ENCODE data around the gene NOSTRIN.

Gene NOSTRIN

DNA sequence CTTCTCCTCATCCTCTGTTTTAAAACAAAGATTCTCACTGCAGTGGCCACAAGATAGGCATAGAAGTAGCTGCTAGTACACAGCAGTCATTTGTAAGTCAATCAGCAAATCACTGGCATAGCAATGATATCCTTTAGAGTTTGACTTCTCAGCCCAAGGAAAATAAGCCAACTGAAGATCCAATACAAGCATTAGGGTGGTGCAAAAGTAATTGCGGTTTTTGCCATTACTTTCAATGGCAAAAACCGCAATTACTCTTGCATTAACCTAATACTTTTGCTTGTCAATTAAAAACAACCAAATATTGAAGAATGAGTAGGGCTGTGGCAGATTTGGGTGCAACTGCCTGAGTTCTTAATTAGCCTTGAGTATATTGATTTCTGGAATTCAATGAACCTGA lies 101.5 kb downstream of the NOSTRIN start:
- no peak overlapping the region for H3K4me3 ChIP-seq (ENCODE audit: low read length)
- H3K27me3 ChIP-seq (ENCODE audit: control insufficient read depth, insufficient read depth, low read length): no peaks in the 10 kb centered on the region
- no peak overlapping the region for H3K27ac ChIP-seq (ENCODE audit: low read depth, low read length)
- no peaks in the 10 kb centered on the region for H3K4me1 ChIP-seq (ENCODE audit: control insufficient read depth, insufficient read depth, low read length)
- H3K9ac ChIP-seq (ENCODE audit: low read length): no peak overlapping the region
- H3K36me3 ChIP-seq (ENCODE audit: control insufficient read depth, insufficient read depth, low read length): no peaks in the 10 kb centered on the region

DNA sequence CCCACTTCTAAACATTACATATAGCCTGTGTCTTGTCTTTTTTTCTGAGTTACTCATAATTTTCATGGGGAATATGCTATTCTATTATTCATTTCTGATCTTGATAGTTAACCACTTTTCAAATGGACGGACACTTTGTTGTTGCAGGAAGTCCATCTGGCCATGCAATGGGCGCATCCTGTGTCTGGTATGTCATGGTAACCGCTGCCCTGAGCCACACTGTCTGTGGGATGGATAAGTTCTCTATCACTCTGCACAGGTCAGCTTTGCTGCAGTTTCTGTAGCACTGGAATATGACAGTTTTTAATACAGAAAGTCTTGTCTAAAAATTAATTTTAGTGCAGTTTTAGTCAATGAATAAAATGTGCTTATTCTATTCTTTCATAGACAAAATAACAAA lies 101.9 kb downstream of the NOSTRIN start:
- H3K4me3 ChIP-seq (ENCODE audit: low read length): no peak overlapping the region
- no peaks in the 10 kb centered on the region for H3K36me3 ChIP-seq (ENCODE audit: control insufficient read depth, insufficient read depth, low read length)
- no peaks in the 10 kb centered on the region for H3K27me3 ChIP-seq (ENCODE audit: control insufficient read depth, insufficient read depth, low read length)
- H3K9ac ChIP-seq (ENCODE audit: low read length): no peak overlapping the region
- no peak overlapping the region for H3K27ac ChIP-seq (ENCODE audit: low read depth, low read length)
- H3K4me1 ChIP-seq (ENCODE audit: control insufficient read depth, insufficient read depth, low read length): no peaks in the 10 kb centered on the region

DNA sequence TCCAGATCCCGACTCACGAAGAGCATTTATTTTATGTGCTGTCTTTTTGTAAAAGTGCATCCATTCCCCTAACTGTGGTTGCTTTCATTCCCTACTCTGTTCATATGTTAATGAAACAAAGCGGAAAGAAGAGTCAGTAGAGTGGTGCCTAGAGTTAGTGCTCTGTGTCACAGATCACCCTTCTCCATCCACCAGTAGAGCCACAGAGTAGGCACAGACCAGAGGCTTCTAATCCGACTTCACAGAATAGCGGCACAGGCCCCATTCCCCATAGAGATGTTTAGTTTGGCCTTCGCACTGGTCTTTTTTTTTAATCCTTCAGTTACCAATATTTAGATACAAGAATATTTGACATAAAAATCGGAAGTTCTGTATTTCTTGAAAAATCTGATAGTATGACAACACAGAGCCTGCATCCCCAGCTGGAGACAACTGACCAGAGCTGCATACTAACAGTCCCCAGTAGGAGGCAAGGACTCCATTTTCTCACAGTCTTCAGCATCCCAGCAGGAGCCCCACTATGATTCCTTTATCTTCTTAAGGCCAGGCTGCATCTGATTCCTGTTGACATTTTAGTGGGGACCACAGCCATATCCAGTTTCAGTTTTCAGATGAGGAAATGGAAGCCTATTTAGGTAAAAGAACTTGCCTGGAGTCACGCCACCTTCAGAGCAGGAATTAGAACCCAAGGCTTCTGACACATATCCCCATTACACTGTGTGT lies 105.7 kb downstream of the NOSTRIN start:
- H3K36me3 ChIP-seq (ENCODE audit: control insufficient read depth, insufficient read depth, low read length): no peaks in the 10 kb centered on the region
- H3K27me3 ChIP-seq (ENCODE audit: control insufficient read depth, insufficient read depth, low read length): no peaks in the 10 kb centered on the region
- H3K27ac ChIP-seq (ENCODE audit: low read depth, low read length): no peak overlapping the region
- H3K9ac ChIP-seq (ENCODE audit: low read length): no peak overlapping the region
- no peaks in the 10 kb centered on the region for H3K4me1 ChIP-seq (ENCODE audit: control insufficient read depth, insufficient read depth, low read length)
- H3K4me3 ChIP-seq (ENCODE audit: low read length): no peak overlapping the region

DNA sequence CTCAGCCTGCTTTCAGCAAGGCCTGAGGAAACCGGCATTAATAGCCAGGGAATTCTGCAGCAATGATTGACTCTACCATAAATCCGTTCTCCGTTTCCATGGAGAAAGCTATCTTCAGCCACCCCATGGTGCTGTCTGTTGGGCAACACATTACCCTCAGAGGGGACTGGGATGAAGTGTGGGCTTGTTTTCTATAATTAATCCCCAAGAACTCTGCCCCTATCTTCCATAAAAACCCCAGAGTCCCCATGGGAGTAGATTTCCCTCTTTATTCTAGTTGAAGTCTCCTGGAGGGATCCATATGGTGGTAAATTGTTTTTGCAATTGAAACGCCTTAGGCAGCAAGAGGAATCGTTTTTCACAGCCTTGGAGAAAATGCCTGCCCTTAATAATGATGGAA lies 107.9 kb downstream of the NOSTRIN start:
- Histone ChIP-seq H3K27me3 (ENCODE audit: control insufficient read depth, insufficient read depth, low read length) (no peaks in the 10 kb centered on the region), H3K4me3 (ENCODE audit: low read length) (no peak overlapping the region)

DNA sequence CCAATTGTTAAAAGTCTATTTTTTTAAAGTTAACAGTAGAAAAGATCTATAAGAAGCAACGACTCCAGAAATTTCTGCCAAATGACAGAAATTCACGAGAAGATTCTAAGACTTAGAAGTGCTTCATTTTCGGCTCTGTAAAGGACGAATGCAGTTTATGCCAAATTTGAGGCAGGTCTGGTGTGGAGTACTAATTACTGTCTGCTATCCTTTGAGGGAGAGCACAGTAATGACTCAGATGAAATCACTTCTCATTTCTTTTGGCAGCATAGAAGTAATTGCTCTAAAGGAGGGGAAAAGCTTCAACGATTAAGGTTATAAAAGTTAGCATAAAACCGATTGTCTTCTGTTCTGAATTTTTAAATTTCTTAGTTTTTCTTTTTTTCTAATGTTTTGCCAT lies 110.0 kb downstream of the NOSTRIN start:
- Histone ChIP-seq H3K9ac (ENCODE audit: low read length) (no peak overlapping the region), H3K4me3 (ENCODE audit: low read length) (no peak overlapping the region), H3K4me1 (ENCODE audit: control insufficient read depth, insufficient read depth, low read length) (no peaks in the 10 kb centered on the region), H3K27me3 (ENCODE audit: control insufficient read depth, insufficient read depth, low read length) (no peaks in the 10 kb centered on the region), H3K36me3 (ENCODE audit: control insufficient read depth, insufficient read depth, low read length) (no peaks in the 10 kb centered on the region), H3K27ac (ENCODE audit: low read depth, low read length) (no peak overlapping the region)

More for the DNA sequence above, 107.9 kb downstream of the NOSTRIN start:
- Histone ChIP-seq H3K36me3 (ENCODE audit: control insufficient read depth, insufficient read depth, low read length) (no peaks in the 10 kb centered on the region), H3K27ac (ENCODE audit: low read depth, low read length) (no peak overlapping the region), H3K9ac (ENCODE audit: low read length) (no peak overlapping the region), H3K4me1 (ENCODE audit: control insufficient read depth, insufficient read depth, low read length) (no peaks in the 10 kb centered on the region)

DNA sequence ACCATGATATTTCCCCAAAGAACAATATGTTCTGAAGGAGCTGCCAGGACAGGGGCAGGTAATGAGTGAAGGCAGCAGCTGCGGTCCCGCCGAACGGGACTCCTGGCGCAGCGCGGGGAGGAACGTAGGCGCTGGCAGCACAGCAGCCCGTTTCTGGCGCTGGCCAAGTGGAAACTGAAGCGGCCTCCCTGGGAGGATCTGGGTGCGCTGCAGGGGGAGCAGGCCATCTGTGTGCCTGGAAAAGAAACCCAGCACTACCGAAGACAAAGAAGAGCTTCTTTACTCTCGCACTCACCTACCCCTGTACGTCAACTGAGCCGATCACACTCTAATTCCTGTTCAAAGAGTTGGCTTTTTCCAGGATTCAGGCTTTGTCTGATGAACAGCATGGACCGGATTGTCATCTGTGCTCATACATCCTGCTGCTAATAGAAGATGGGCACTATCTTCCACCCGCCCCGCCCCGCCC lies 110.5 kb downstream of the NOSTRIN start:
- no peak overlapping the region for H3K9ac ChIP-seq (ENCODE audit: low read length)
- peak overlapping the region; percentile 49 for H3K4me3 ChIP-seq (ENCODE audit: low read length)
- H3K27me3 ChIP-seq (ENCODE audit: control insufficient read depth, insufficient read depth, low read length): no peaks in the 10 kb centered on the region
- no peaks in the 10 kb centered on the region for H3K36me3 ChIP-seq (ENCODE audit: control insufficient read depth, insufficient read depth, low read length)
- no peaks in the 10 kb centered on the region for H3K4me1 ChIP-seq (ENCODE audit: control insufficient read depth, insufficient read depth, low read length)
- no peak overlapping the region for H3K27ac ChIP-seq (ENCODE audit: low read depth, low read length)

DNA sequence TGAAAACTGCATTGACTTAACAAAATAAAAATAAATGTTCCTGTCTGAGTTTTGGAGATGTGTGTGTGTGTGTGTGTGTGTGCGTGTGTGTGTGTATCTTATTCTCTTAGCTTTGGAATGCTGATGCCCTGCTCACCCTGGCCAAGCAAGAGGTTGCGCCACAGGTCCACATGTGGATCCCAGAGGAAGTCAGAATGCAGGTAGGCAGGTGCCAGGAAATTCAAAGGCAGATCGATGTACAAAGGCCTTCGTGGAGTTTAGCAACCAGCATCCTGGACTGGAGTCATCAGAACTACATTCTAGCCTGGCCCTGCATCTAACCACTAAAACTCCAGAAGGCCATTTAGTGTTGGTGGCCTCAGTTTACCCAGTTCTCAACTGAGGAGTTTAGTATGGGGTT lies 111.1 kb downstream of the NOSTRIN start:
- Histone ChIP-seq H3K27ac (ENCODE audit: low read depth, low read length) (no peak overlapping the region), H3K4me3 (ENCODE audit: low read length) (no peak overlapping the region), H3K4me1 (ENCODE audit: control insufficient read depth, insufficient read depth, low read length) (no peaks in the 10 kb centered on the region), H3K36me3 (ENCODE audit: control insufficient read depth, insufficient read depth, low read length) (no peaks in the 10 kb centered on the region), H3K9ac (ENCODE audit: low read length) (no peak overlapping the region), H3K27me3 (ENCODE audit: control insufficient read depth, insufficient read depth, low read length) (no peaks in the 10 kb centered on the region)
